CD14-positive monocyte (primary cell): Measurements from ENCODE around the gene TERT. TPM values are rescaled to one million over a fixed set of nuclear protein-coding genes. Genes with fewer than 3 reads are reported as not detected.
A peak's percentile ranks its signal among the peaks of the same experiment; 100 is the strongest.

ENCODE experiments used
- DNase-seq, 3 donors: peaks; one replicate each; pipeline ENCODE4 v3.0.0-alpha.2; 2011 to 2022
- H2AFZ ChIP-seq: 2 replicates; pipeline ENCODE4 v1.6.0; 2012; ENCODE audit warnings: mild to moderate bottlenecking, low read depth, low read length, inconsistent platforms; ENCODE audit not compliant: insufficient read depth, poor library complexity, severe bottlenecking
- H3K27ac ChIP-seq, 2 donors: 1 replicate in 1 of 2; 2 replicates in 1 of 2; pipeline ENCODE4 v1.5.1; 2012 to 2013; ENCODE audit warnings: low read length in 2 of 2, control low read depth in 1 of 2, inconsistent platforms in 1 of 2, low read depth in 1 of 2, mild to moderate bottlenecking in 1 of 2
- H3K27me3 ChIP-seq, 2 donors: one replicate each; pipeline versions ENCODE4 v1.6.0 to v1.6.1; 2011 to 2013; ENCODE audit warnings: low read length in 2 of 2; ENCODE audit not compliant: control insufficient read depth in 2 of 2, insufficient read depth in 2 of 2
- H3K36me3 ChIP-seq, 2 donors: replicated peaks in 1 of 2; 1 replicate in 1 of 2; 2 replicates in 1 of 2; pipeline versions ENCODE4 v1.5.1 to v1.6.1; 2012 to 2013; ENCODE audit warnings: low read length in 2 of 2, control low read depth in 1 of 2, inconsistent platforms in 1 of 2, mild to moderate bottlenecking in 1 of 2; ENCODE audit not compliant: insufficient read depth in 2 of 2, control insufficient read depth in 1 of 2
- H3K4me1 ChIP-seq, 2 donors: 1 replicate in 1 of 2; 2 replicates in 1 of 2; pipeline versions ENCODE4 v1.5.1 to v1.6.1; 2012 to 2013; ENCODE audit warnings: low read length in 2 of 2, control low read depth in 1 of 2, inconsistent platforms in 1 of 2, mild to moderate bottlenecking in 1 of 2, moderate library complexity in 1 of 2; ENCODE audit not compliant: insufficient read depth in 2 of 2, control insufficient read depth in 1 of 2
- H3K4me2 ChIP-seq: replicated peaks from 2 replicates; pipeline ENCODE3; 2012; ENCODE audit warnings: low read length, moderate library complexity, mild to moderate bottlenecking; ENCODE audit not compliant: poor library complexity, severe bottlenecking; ENCODE audit errors: extremely low read depth
- H3K4me3 ChIP-seq, 3 experiments: fragments of 200-600 bp in 1 of 3; sonication (generic) in 1 of 3; replicated peaks in 1 of 3; 1 replicate in 2 of 3; 2 replicates in 1 of 3; pipeline ENCODE4 v1.5.1; 2011 to 2013; ENCODE audit warnings: low read length in 3 of 3, mild to moderate bottlenecking in 3 of 3, control low read depth in 2 of 3, low read depth in 2 of 3, inconsistent platforms in 1 of 3, moderate library complexity in 1 of 3
- H3K79me2 ChIP-seq: 2 replicates; pipeline ENCODE4 v1.6.0; 2012; ENCODE audit warnings: mild to moderate bottlenecking, control low read depth, inconsistent platforms, low read length, moderate library complexity; ENCODE audit not compliant: insufficient read depth
- H3K9ac ChIP-seq: 2 replicates; pipeline ENCODE4 v1.6.0; 2017; ENCODE audit warnings: low read length, mild to moderate bottlenecking; ENCODE audit not compliant: insufficient read depth, poor library complexity, severe bottlenecking
- H3K9me3 ChIP-seq, 2 donors: replicated peaks in 1 of 2; 1 replicate in 1 of 2; 2 replicates in 1 of 2; pipeline versions ENCODE4 v1.5.1 to v1.6.1; 2012 to 2013; ENCODE audit warnings: low read length in 2 of 2, control low read depth in 1 of 2; ENCODE audit not compliant: control insufficient read depth in 1 of 2, insufficient read depth in 1 of 2
- H4K20me1 ChIP-seq: 2 replicates; pipeline ENCODE4 v1.6.0; 2012; ENCODE audit warnings: mild to moderate bottlenecking, low read length, control low read depth, moderate library complexity; ENCODE audit not compliant: insufficient read depth
- H3K27ac Mint-ChIP-seq, 7 donors: one replicate each; pipeline ENCODE4 v1.8.0; 2020; ENCODE audit warnings: mild to moderate bottlenecking in 7 of 7, mixed read lengths in 7 of 7, moderate library complexity in 6 of 7, inconsistent platforms in 2 of 7
- H3K27me3 Mint-ChIP-seq, 3 donors: one replicate each; pipeline ENCODE4 v1.8.0; 2021 to 2022; ENCODE audit warnings: low read depth in 3 of 3, mild to moderate bottlenecking in 3 of 3, mixed read lengths in 3 of 3, moderate library complexity in 3 of 3, inconsistent platforms in 1 of 3
- H3K36me3 Mint-ChIP-seq, 2 donors: one replicate each; pipeline ENCODE4 v1.8.0; 2020; ENCODE audit warnings: mixed read lengths in 2 of 2, inconsistent platforms in 1 of 2, mild to moderate bottlenecking in 1 of 2
- H3K4me1 Mint-ChIP-seq: one replicate; pipeline ENCODE4 v1.8.0; 2020; ENCODE audit warnings: mild to moderate bottlenecking, mixed read lengths
- H3K4me3 Mint-ChIP-seq, 2 donors: one replicate each; pipeline ENCODE4 v1.8.0; 2020; ENCODE audit warnings: mild to moderate bottlenecking in 2 of 2, mixed read lengths in 2 of 2, moderate library complexity in 1 of 2
- H3K9me3 Mint-ChIP-seq, 7 donors: one replicate each; pipeline ENCODE4 v1.8.0; 2020 to 2022; ENCODE audit warnings: mixed read lengths in 7 of 7, mild to moderate bottlenecking in 6 of 7, moderate library complexity in 6 of 7, inconsistent platforms in 2 of 7
- WGBS: methylation state at CpG from one replicate; pipeline ENCODE4 v1.1.5; 2013; ENCODE audit warnings: missing lambda C conversion rate; ENCODE audit not compliant: insufficient coverage; 5-methylcytosine and 5-hydroxymethylcytosine counted together
- intact Hi-C, 2 donors: fragments of 100-400 bp; cut with micrococcal nuclease; formaldehyde crosslinking; loops; one replicate each; pipeline versions ENCODE4 v1.15.0 to v1.15.1; 2023
- polyA plus RNA-seq, 3 donors: library from polyadenylated mRNA; depleted of rRNA in 1 of 3; unstranded in 2 of 3; stranded (reverse) in 1 of 3; fragments of 300-500 nt in 2 of 3; fragments of >200 nt in 1 of 3; fragmentation: Illumina TruSeq in 2 of 3; gene quantifications; 1 replicate in 2 of 3; 2 replicates in 1 of 3; pipeline ENCODE4 v1.2.3, GENCODE V29; 2012 to 2021
- TF ChIP-seq, protein P1 (sequence below): fragments of 200-600 bp; IDR thresholded peaks from one replicate; pipeline ENCODE4 v1.8.0; 2022; ENCODE audit warnings: antibody characterized with exemption, mild to moderate bottlenecking

The TERT gene
- polyA plus RNA-seq, 3 donors = not detected

DNA sequence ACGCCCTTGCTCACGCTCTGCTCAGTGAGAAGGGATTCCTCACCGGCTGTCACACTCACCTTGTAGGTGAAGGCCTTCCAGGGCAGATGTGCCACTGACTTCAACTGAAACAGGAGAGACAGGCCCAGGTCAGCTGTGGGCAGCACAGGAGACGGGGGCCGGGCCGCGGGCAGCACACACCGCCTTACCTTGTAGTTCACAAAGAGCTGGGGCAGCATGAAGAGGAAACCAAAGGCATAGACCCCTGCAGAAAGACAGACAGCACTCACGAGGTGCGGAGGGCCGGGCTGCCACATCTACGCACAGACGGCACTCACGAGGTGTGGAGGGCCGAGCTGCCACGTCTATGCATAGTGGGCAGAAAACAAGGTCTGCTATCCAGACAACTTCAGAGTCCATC is 26.7 kb upstream of the TERT start:
- Histone ChIP-seq H3K36me3 (peaks cover 86 to 98% of the 10 kb centered on the region in 2 donors), H2AFZ (no peak overlapping the region), H3K9me3 (no peaks in the 10 kb centered on the region), H3K4me2 (no peak overlapping the region), H4K20me1 (no peaks in the 10 kb centered on the region), H3K9ac (no peak overlapping the region), H3K79me2 (no peaks in the 10 kb centered on the region), H3K27me3 (no peaks in the 10 kb centered on the region), H3K4me1 (peaks cover 0 to under 1% of the 10 kb centered on the region in 2 donors), H3K27ac (no peak overlapping the region), H3K4me3 (no peak overlapping the region)
- Mint-ChIP-seq H3K4me3 (no peak overlapping the region), H3K27ac (peak overlapping the region in 1 of 7 donors; percentile 27), H3K36me3 (peaks cover 82 to 94% of the 10 kb centered on the region in 2 donors), H3K9me3 (no peaks in the 10 kb centered on the region), H3K4me1 (peaks cover 1% of the 10 kb centered on the region), H3K27me3 (peaks cover 0 to 3% (median under 1%) of the 10 kb centered on the region in 3 donors)
- TF ChIP-seq, protein P1, sequence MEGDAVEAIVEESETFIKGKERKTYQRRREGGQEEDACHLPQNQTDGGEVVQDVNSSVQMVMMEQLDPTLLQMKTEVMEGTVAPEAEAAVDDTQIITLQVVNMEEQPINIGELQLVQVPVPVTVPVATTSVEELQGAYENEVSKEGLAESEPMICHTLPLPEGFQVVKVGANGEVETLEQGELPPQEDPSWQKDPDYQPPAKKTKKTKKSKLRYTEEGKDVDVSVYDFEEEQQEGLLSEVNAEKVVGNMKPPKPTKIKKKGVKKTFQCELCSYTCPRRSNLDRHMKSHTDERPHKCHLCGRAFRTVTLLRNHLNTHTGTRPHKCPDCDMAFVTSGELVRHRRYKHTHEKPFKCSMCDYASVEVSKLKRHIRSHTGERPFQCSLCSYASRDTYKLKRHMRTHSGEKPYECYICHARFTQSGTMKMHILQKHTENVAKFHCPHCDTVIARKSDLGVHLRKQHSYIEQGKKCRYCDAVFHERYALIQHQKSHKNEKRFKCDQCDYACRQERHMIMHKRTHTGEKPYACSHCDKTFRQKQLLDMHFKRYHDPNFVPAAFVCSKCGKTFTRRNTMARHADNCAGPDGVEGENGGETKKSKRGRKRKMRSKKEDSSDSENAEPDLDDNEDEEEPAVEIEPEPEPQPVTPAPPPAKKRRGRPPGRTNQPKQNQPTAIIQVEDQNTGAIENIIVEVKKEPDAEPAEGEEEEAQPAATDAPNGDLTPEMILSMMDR = no peak
- over 99% methylated on average over 16 of the region's 16 CpGs for WGBS
- no peak for DNase-seq
- intact Hi-C loops = no loop called here

DNA sequence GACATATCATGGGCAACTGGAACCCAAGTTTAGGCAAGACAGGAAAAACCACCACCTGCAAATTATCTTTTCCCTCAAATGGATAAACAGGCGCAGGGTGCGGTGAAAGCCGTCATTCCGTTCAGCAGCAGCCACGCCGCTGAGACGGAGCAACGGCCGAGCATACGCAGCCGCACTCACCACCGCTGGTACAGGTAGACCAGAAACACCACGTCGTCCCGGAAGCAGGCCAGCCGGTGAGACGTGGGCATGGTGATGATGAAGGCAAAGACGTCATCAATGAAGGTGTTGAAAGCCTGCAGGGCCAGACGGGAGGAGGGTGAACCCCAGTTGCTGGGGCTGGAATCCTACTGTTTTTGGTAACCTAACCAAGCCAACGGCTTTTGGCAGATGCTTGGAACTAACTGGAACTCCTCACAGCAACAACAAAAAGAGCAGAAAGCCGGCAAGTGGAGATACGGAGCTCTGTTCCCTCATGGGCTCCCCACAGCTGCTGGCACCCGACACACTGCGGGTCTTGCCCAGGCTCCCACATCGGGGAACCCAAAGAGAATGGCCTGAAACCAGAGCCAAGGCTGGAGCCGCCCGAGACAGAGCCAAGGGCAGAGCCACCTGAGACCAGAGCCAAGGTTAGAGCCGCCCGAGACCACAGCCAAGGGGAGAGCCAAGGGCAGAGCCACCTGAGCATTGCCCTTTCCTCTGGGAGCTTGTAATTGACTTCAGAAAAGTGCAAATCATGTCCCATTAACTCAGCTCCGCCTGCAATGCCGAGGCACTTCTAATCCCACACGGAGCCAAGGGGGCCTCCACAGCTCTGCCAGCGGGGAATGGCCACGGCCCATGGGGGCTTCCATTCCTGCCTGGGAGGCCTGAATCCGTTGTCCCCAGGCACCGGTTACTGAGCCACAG is 25.8 kb upstream of the TERT start:
- H3K9me3 ChIP-seq = no peaks in the 10 kb centered on the region
- intact Hi-C loops = no loop called here
- H3K36me3 ChIP-seq = peaks cover 82 to 89% of the 10 kb centered on the region in 2 donors
- no peak overlapping the region for H2AFZ ChIP-seq
- DNase-seq = no peak
- Mint-ChIP-seq H3K36me3 (peaks cover 74 to 87% of the 10 kb centered on the region in 2 donors), H3K9me3 (no peaks in the 10 kb centered on the region), H3K27ac (no peak overlapping the region), H3K4me1 (peaks cover 10% of the 10 kb centered on the region), H3K4me3 (no peak overlapping the region), H3K27me3 (peaks cover 6 to 12% (median 9%) of the 10 kb centered on the region in 3 donors)
- H3K4me2 ChIP-seq = no peak overlapping the region
- no peak overlapping the region for H3K9ac ChIP-seq
- H3K27me3 ChIP-seq = peaks cover 0 to 7% of the 10 kb centered on the region in 2 donors
- no peaks in the 10 kb centered on the region for H3K79me2 ChIP-seq
- WGBS = 95% methylated on average over 32 of the region's 36 CpGs
- H4K20me1 ChIP-seq = no peaks in the 10 kb centered on the region
- no peak overlapping the region for H3K27ac ChIP-seq
- peaks cover 5 to 9% of the 10 kb centered on the region in 2 donors for H3K4me1 ChIP-seq
- TF ChIP-seq, protein P1 = no peak
- H3K4me3 ChIP-seq = no peak overlapping the region
